HCT116 (cell line): ENCODE results near the gene GRID2IP.

Experiments
- CEBPB ChIP-seq: IDR thresholded peaks from 2 replicates; pipeline ENCODE4 v1.6.1; 2012; ENCODE audit warnings: low read depth
- CTCF ChIP-seq, 3 experiments: fragments of 200-600 bp in 1 of 3; sonication (generic) in 1 of 3; IDR thresholded peaks in 2 of 3; conservative IDR thresholded peaks in 1 of 3; 2 replicates each; pipeline ENCODE4 v1.5.1; 2012 to 2017; ENCODE audit warnings: low read depth in 2 of 3, low read length in 2 of 3, antibody characterized with exemption in 1 of 3, borderline replicate concordance in 1 of 3, control low read depth in 1 of 3, mild to moderate bottlenecking in 1 of 3, mixed read lengths in 1 of 3, mixed run types in 1 of 3, moderate library complexity in 1 of 3; ENCODE audit not compliant: insufficient read depth in 1 of 3
- ELF1 ChIP-seq: IDR thresholded peaks from 2 replicates; pipeline ENCODE4 v1.6.1; 2012; ENCODE audit warnings: low read depth, borderline replicate concordance
- EZH2 ChIP-seq: fragments of 200-600 bp; sonication (generic); IDR thresholded peaks from 2 replicates; pipeline ENCODE4 v1.6.1; 2017; ENCODE audit warnings: antibody characterized with exemption, mixed run types
- POLR2A ChIP-seq: IDR thresholded peaks from 2 replicates; pipeline ENCODE4 v1.7.0; 2011; ENCODE audit warnings: borderline replicate concordance; ENCODE audit not compliant: insufficient read depth, insufficient read length; ENCODE audit errors: extremely low read depth
- POLR2AphosphoS5 ChIP-seq: IDR thresholded peaks from 2 replicates; pipeline ENCODE4 v1.6.1; 2011; ENCODE audit warnings: mild to moderate bottlenecking, low read depth, low read length, moderate library complexity
- TCF7L2 ChIP-seq: IDR thresholded peaks from 2 replicates; pipeline ENCODE4 v1.7.0; 2011; ENCODE audit warnings: borderline replicate concordance, inconsistent platforms; ENCODE audit not compliant: insufficient read depth, insufficient read length; ENCODE audit errors: extremely low read depth
- ZNF274 ChIP-seq: fragments of 200-500 bp; sonication (Bioruptor generic); IDR thresholded peaks from 2 replicates; pipeline ENCODE4 v1.6.1; 2014; ENCODE audit warnings: mild to moderate bottlenecking, low read depth, low read length, inconsistent platforms
- TF ChIP-seq, protein P1 (sequence below): IDR thresholded peaks from 2 replicates; pipeline ENCODE4 v1.6.1; 2012
- TF ChIP-seq, protein P2 (sequence below): IDR thresholded peaks from 2 replicates; pipeline ENCODE4 v1.6.1; 2012; ENCODE audit warnings: low read depth

- no peak for TF ChIP-seq CTCF (IDR thresholded peaks at IDR 0.05 in 2 of 3, conservative IDR thresholded peaks at IDR 0.05 in 1 of 3; ENCODE audit: borderline replicate concordance in 1 of 3, insufficient read depth in 1 of 3, low read depth in 2 of 3, low read length in 2 of 3)
- TF ChIP-seq POLR2A: no peak
- TF ChIP-seq EZH2: no peak
- TF ChIP-seq ZNF274: no peak
- TF ChIP-seq, protein P1, sequence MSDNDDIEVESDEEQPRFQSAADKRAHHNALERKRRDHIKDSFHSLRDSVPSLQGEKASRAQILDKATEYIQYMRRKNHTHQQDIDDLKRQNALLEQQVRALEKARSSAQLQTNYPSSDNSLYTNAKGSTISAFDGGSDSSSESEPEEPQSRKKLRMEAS: no peak
- no peak for TF ChIP-seq POLR2AphosphoS5
- TF ChIP-seq TCF7L2: no peak
- TF ChIP-seq, protein P2, sequence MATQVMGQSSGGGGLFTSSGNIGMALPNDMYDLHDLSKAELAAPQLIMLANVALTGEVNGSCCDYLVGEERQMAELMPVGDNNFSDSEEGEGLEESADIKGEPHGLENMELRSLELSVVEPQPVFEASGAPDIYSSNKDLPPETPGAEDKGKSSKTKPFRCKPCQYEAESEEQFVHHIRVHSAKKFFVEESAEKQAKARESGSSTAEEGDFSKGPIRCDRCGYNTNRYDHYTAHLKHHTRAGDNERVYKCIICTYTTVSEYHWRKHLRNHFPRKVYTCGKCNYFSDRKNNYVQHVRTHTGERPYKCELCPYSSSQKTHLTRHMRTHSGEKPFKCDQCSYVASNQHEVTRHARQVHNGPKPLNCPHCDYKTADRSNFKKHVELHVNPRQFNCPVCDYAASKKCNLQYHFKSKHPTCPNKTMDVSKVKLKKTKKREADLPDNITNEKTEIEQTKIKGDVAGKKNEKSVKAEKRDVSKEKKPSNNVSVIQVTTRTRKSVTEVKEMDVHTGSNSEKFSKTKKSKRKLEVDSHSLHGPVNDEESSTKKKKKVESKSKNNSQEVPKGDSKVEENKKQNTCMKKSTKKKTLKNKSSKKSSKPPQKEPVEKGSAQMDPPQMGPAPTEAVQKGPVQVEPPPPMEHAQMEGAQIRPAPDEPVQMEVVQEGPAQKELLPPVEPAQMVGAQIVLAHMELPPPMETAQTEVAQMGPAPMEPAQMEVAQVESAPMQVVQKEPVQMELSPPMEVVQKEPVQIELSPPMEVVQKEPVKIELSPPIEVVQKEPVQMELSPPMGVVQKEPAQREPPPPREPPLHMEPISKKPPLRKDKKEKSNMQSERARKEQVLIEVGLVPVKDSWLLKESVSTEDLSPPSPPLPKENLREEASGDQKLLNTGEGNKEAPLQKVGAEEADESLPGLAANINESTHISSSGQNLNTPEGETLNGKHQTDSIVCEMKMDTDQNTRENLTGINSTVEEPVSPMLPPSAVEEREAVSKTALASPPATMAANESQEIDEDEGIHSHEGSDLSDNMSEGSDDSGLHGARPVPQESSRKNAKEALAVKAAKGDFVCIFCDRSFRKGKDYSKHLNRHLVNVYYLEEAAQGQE: no peak
- no peak for TF ChIP-seq CEBPB
- no peak for TF ChIP-seq ELF1
These were observed 53.7 kb downstream of the GRID2IP start for GRCh38 chr7:6497637-6497905.
